Non-pigmented ciliary epithelial cell (primary cell): Measurements from ENCODE around the gene SERPINA7.
"Not testable (repeated sequence)": the region's sequence is repeated elsewhere in the genome, so short reads cannot be mapped to it uniquely, and the experiment has no call there.

Source experiments
- DNase-seq: peaks from one replicate; pipeline ENCODE4 v3.0.0-alpha.2; 2010; ENCODE audit warnings: low read depth

The SERPINA7 gene

GRCh38 chrX:106038625-106039024 is at the start of gene SERPINA7:
Gene SERPINA7 (minus strand): TSS chrX:106038727. CDS start chrX:106037058, 1,669 bp downstream.
- no peak for DNase-seq

- no peak for DNase-seq
Observed at GRCh38 chrX:106069048-106069447, 30.5 kb upstream of the SERPINA7 start.

- DNase-seq, result no peak
Observed at GRCh38 chrX:106050054-106050453, 11.5 kb upstream of the SERPINA7 start.

GRCh38 chrX:106042296-106042695 is 3.8 kb upstream of the SERPINA7 start:
- no peak for DNase-seq

- no peak for DNase-seq
Observed at GRCh38 chrX:106040861-106041260, 2.3 kb upstream of the SERPINA7 start.

- DNase-seq, result no peak
Observed at GRCh38 chrX:106039920-106040319, 1.4 kb upstream of the SERPINA7 start.

- no peak for DNase-seq
Observed at GRCh38 chrX:106037835-106038473, 573 bp downstream of the SERPINA7 start.

GRCh38 chrX:106036716-106037115 is 1.8 kb downstream of the SERPINA7 start:
- DNase-seq, result no peak

GRCh38 chrX:106035064-106035463 is 3.5 kb downstream of the SERPINA7 start:
- no peak for DNase-seq

- no peak for DNase-seq
Observed at GRCh38 chrX:106023947-106024346, 14.6 kb downstream of the SERPINA7 start.

GRCh38 chrX:106022238-106022637 is 16.3 kb downstream of the SERPINA7 start:
- no peak for DNase-seq

- no peak for DNase-seq
Observed at GRCh38 chrX:106014119-106014775, 24.3 kb downstream of the SERPINA7 start.

GRCh38 chrX:106009145-106009544 is 29.4 kb downstream of the SERPINA7 start:
- no peak for DNase-seq

GRCh38 chrX:106007815-106008214 is 30.7 kb downstream of the SERPINA7 start:
- DNase-seq, result no peak

GRCh38 chrX:106005684-106006083 is 32.8 kb downstream of the SERPINA7 start:
- DNase-seq, result no peak

- DNase-seq, result not testable (repeated sequence)
Observed at GRCh38 chrX:106000609-106001008, 37.9 kb downstream of the SERPINA7 start.

GRCh38 chrX:106000203-106000602 is 38.3 kb downstream of the SERPINA7 start:
- DNase-seq, result no peak

GRCh38 chrX:105999294-105999693 is 39.2 kb downstream of the SERPINA7 start:
- DNase-seq, result no peak

GRCh38 chrX:105988487-105988886 is 50.0 kb downstream of the SERPINA7 start:
- not testable (repeated sequence) for DNase-seq
